DMS114 treated with DMSO at 0.1 percent for 48 hours (cell line): Measurements from ENCODE around the gene EMC10.
A peak's percentile ranks its signal among the peaks of the same experiment; 100 is the strongest.
"Not testable (repeated sequence)": the region's sequence is repeated elsewhere in the genome, so short reads cannot be mapped to it uniquely, and the experiment has no call there.

Source experiments
- DNase-seq: peaks from one replicate; lab custom pipeline; 2025; ENCODE audit not compliant: unreplicated experiment; lab: John Stamatoyannopoulos, UW

EMC10 gene

DNA sequence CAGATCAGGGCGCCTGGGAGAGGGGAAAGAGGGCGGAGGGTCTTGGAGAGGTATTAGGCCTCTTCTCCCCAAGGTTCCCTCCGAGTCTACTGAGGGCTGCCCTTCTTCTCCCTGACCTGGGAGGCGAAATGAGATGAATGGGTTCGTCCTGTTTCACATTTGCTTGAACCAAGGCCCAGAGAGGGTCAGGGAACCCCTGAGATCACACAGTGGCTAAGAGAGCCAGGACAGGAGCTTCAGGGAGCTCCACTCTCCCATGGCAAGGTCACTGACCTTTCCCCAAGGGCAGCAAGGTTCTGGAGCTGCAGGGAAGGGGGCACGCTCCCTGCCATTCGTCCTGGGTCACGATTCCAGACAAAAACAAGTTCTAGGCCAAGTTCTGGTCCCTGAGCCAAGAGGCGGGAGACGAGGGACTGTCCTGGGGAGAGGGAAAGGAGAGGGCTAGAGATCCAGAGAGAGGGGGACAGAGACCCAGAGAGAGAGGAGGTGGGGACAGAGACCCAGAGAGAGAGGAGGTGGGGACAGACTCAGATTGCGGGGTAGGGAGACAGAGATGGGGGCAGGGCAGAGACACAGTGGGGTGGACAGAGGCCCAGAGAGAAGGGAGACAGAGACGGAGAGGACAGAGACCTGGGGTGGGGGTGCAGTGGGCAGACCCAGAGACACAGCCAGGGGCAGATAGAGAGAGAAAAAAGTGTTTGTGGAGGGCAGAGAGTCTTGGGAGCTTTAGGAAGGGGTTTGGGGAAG, 36.9 kb downstream of the EMC10 start:
- DNase-seq, result no peak

DNA sequence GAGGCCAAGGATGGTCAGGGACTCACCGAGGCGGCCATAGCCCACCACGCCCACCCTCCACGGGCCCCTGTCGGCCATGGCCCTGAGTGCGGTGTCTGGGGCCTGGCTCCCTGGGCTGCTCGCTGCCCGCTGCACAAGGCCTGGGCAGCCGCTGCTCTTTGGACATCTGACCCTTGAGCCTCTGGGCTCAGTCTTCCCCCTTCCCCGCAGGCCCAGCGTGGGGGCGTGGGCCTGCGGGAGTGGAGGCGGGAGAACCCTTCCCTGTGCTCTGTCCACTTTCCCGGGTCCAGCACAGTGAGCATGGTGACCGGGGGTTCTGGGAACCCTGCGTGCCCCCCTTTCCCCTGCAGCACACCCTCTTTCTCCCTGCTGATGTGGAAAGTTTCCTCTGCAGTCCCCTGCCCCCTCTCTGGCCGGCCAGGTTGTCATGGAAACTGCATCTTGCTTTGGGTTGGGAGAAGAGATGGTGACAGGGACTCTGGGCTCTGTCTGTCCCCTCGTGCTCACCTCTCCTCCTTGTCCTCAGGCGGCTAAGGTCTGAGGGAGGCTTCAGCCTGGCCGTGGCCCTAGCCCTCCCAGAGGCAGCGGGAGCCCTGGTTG, 37.5 kb downstream of the EMC10 start, which contains the start of gene ASPDH:
TSS of gene ASPDH (minus strand) at position 168 of the 600 bp plus-strand sequence. CDS start at position 78, 90 bp downstream.
- DNase-seq, result no peak

DNA sequence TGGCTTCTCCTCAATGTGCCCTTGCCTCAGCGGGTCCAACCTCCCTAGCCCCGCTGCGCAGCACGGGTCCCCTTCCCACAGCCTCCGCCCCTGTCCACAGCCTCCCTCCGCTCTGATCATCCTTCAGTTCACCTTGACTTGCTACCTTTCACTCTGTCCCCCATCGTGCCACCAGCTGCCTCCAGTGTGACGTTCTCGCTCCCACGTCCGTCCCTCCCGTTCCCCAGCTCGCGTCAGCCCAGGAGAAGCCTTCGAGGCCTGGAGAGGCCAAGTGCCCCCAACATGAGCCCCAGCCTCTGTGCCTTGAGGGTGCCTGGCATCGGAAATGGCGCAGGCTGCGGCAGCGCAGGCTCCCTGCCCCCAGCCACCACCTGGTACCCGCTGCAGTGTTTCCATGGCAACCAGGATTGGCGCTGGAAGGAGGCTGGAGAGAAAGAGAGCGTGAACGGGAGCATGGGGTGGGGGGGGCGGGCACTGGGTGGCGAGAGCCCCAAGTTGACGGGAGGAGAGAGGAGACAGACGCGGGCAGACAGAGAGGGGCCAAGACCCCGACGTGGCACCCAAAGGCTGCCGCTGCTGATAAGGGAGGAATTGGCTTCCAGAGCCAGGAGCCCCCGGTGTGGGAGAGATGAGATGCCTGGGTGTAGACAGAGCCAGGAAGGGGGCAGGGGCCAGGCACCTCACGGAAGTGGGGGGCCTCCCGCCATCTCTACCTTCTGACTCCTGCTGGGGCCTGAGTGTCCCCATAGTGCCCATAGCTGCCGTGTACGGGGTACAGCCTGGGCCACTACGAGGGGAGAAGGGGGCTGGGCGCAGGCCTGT, 38.2 kb downstream of the EMC10 start:
- DNase-seq, result no peak

DNA sequence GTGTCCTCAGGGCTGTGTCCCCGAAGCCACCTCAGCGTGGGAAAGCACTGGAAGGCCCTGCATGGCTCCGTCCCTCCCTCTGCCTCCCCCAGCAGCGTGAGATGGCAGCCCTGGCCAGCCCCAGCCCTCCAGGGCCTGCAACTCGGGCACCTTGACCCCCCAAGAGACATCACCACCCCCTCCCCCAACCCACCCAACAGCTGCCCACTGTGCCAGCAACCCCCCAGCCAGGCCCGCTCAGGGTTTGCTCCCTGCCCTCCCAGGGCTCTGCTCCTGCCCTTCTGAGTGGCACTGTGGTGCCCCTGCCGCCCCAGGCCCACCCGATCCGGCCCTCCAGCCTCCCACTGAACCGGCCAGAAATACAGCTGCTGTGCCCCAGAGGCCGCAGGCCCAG, 38.9 kb downstream of the EMC10 start:
- DNase-seq, result no peak

DNA sequence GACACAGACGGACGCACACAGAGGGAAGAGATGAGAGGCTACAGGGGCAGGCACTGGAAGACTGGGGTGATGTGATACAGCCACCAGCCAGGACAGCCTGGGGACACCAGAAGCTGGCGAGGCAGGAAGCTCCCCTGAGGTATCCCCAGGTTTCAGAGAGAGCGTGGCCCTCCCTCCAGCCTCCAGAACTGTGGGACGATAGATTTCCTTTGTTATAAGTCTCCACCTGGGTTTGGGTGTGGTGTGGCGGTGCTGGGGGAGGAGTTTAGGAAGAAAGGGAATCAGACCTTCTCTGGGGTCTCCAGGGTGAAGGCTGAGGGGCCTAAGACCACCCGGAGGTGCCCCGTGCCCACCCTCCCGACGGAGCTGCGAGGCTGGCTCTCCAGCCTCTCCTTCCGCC, 40.1 kb downstream of the EMC10 start:
- DNase-seq, result no peak

DNA sequence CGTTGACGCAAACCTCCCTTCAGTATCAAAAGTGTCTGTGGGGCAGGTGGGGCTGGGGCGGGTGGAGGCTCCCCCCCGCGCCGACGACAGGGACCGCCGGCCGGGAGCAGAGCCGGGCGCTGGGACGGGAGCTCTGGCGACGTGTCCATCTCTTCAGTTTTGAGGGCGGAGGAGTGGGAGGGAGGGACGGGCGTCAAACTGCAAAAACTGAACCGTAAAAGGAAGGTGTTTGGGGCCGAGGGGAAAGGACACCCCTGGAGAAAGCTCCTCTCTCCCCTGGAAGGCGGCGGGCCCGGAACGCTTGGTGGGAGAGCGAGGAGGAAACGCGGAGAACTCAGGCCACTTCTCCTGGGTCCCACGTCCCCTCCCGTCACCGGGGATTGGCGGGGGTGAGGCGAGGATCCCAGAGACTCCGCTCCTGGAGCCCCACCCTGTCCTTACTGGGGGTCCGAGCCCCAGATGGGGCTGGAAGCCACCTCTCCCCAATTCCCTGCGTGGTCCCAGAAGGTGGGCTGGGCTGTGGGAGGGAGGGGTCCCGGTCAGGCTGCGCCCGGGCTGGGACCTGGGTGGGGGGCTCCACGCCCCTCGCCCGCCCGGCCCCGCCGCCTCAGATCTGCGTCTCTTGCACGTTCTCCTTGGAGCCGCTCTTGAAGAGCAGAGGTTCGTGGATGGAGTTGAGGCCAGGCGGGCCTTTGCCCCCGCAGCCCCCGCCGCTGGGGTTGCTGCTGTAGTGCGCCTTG, 40.8 kb downstream of the EMC10 start:
- DNase-seq, result no peak

DNA sequence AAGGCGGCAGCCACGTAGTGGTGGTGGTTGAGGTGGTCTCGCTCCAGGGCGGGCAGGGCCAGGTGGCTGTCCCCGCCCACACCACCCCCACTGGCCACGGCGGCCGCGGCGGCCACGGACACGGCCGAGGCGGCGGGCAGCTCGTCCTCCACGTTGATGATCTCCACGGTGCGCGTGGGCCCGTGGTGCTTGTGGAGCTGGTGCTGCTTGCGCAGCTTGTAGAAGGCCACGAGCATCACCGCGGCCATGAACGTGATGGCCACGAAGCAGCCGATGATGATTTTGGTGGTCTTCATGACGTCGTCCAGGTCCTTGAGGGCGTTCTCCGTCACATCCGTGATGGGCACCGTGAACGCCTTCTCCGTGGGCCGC, 41.4 kb downstream of the EMC10 start:
- DNase-seq, result no peak

DNA sequence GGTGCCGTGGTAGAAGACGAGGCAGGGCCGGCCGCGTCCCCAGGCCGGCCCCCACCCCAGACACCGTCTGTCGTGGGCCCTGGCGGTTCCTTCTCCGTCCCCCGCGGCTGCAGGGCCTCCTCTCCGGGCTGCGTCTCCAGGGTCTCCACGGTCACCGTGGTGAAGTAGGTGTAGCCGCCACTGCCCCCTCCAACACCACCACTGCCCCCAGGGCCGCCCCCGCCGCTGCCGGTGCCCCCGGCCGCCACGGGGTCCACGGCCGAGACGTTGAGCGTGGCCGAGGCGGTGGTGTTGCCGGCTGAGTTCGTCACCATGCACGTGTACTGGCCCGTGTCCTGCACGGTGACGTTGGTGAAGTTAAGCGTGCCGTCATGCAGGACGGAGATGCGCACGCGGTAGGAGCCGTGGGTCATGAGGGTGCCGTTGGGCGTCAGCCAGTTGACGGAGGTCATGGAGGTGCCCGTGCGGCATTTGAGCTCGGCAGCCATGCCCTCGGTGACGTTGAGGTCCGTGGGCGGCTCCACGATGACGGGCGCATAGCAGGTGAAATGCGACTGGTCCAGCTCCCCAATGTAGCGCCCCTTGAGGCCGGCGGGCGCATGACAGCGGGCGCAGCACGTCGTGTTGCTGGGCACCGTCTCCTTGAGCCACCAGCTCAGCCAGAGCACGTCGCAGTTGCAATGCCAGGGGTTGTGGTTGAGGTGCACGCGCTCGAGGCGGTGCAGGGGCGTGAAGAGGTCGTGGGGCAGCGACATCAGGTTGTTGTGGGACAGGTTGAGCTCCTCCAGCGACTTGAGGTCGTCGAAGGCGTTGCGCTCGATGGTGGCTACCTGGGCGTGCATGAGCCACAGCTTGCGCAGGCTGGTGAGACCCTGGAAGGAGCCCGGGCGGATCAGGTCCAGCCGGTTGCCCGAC, 42.0 kb downstream of the EMC10 start:
- no peak for DNase-seq

DNA sequence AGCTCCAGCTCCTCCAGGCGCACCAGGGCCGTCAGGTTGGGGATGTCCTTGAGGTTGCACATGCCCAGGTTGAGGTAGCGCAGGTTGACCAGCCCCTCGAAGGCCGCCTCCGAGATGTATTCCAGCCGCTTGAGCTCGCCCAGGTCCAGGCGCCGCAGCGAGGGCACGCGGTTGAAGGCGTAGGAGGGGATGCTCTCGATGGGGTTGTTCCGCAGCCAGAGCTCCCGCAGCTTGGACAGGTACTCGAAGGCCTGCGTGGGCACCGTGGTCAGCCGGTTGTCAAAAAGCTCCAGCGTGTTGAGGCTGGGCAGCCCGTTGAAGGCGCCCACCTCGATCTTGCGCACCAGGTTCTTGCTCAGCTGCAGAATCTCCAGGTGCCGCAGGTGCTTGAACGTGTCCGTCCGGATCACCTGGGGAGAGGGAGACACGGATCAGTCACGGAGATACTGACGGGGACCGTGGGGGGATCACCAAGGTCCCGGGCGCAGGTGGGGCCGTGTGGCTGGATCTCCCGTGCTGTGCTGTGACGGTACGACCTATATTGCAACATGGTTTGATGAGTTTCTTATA, 42.8 kb downstream of the EMC10 start:
- no peak for DNase-seq

DNA sequence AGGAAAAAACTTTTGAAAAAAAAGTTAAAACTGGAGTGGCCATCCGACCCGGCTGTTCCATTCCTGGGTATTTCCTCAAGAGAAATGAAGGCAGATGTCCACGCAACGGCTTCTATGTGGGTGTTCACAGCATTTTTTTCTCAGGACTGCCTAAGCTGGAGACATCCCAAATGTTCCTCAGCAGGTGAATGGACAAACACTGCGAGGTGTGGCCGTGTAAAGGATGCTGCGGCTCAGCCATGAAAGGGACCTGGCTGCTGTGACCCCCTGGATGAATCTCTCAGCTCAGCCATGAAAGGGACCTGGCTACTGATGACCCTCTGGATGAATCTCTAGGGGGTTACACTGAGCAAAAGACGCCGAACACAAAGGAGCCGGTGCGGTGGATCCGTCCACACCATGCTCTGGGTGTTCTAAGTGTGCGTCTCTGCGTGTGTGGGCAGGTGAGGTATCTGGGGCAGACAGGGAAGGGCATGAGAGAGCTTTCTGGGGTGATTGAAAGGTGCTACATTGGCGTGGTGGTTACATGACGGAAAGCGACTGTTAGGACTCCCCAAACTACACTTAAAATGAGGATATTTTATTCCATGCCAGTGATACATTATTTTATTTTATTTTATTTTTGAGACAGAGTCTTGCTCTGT, 44.6 kb downstream of the EMC10 start:
- no peak for DNase-seq

DNA sequence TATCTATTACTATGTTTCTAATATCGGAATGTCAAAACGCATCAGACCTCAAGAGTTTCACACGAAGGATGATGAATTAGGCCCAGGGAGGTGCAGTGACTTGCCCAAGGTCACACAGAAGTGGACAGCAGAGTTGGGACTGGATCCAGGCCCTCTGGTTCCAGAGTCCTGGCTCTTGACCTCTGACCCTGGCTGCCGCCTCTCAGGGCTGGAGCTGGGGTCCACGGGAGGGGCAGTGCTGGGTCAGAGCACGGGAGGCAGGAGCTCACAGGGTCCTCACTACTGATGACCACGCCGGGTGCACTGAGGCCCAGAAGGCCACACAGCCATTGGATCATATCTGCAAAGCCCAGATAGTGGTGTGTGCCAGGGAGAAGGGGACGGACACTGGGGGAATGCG, 46.6 kb downstream of the EMC10 start:
- DNase-seq, result no peak

DNA sequence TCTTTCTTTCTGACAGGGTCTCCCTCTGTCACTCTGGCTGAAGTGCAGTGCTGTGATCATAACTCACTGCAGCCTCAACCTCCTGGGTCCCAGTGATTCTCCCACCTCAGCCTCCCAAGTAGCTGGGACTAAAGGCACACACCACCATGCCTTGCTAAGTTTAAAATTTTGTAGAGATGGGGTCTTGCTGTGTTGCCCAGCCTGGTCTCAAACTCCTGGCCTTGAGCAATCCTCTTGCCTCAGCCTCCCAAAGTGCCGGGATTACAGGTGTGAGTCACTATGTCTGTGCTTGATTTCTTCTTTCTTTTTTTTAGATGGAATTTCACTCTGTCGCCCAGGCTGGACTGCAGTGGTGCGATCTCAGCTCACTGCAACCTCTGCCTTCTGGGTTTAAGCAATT, 51.7 kb downstream of the EMC10 start:
- not testable (repeated sequence) for DNase-seq

DNA sequence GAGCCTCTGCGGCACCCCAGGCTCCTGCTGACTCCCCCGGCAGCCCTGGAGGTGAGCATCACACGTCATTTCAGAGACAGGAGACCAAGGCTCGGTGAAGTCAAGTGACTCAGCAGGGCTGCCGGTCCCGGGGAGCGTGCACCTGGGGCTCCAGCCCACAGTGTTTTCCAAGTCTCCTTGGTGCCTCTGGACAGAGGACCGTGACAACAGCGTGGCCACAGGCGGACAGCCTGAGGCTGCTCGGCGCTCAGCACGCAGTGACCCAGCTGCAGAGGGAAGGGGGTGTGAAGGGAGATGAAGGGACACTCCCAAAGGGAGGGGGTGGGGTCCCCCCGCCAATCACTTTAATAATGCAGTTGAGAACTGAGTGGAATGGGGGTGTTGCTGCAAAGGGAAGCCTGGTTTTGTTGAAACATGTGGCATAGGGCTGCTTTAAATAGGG, 54.9 kb downstream of the EMC10 start:
- DNase-seq, result no peak

DNA sequence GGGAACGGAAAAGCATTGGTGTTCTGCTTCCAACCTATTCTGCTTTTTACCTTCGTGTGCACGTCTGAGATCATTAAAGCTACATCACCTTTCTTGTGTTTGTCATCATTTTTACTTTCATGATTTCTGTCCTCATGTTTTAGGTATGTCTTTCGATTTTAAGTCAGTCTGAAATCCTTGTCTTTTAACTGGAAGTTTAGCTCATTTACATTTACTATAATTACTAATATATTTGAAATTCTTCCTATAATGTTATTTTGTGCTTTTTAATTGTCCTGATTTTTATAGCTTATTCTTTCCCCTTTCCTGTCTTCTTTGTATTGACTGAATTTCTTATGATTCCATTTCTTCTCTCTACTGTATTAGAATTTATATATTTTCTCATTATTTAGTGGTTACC, 56.6 kb downstream of the EMC10 start:
- DNase-seq, result no peak

DNA sequence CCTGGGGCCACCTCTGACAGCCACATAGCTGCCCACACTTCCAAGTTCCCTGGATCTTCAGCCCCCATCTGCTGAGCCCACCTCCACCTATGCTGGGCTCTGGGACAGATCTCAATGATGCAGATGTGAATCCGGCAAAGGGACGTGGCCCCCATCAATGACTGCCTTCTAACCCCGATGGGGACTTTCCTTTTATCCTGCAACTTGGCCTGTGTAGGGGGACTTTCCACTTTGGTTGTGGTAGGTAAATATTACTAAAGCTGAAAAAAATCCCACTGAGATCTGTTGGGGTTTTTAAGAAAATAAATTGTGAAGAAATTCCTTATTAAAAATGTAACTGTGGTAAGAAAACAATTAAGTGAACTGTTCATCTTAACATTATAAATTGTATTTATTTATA, 58.2 kb downstream of the EMC10 start:
- DNase-seq, result no peak

DNA sequence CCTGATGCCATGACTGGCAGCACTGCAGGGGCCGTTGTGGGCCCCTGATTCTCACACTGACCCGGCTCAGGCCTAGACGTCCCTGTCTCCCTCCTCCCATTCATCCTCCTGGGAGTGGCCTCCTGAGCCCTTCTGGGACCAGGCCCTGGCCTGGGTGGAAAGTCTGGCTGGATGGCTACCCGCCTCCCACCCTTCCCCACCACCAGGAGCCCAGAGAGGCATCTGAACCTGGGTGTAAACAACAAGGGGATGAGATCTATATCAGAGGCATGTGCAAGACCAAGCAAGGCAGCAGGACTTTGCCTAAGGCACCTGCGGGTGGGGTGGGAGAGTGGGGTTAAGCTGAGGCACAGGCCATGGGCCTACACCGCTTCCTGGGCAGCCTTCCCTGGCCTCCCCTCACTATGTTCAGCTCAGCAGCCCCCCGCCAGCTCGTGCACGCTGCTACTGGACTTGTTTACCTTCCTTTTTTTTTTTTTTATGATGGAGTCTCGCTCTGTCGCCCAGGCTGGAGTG, 59.4 kb downstream of the EMC10 start:
- DNase-seq, result no peak

DNA sequence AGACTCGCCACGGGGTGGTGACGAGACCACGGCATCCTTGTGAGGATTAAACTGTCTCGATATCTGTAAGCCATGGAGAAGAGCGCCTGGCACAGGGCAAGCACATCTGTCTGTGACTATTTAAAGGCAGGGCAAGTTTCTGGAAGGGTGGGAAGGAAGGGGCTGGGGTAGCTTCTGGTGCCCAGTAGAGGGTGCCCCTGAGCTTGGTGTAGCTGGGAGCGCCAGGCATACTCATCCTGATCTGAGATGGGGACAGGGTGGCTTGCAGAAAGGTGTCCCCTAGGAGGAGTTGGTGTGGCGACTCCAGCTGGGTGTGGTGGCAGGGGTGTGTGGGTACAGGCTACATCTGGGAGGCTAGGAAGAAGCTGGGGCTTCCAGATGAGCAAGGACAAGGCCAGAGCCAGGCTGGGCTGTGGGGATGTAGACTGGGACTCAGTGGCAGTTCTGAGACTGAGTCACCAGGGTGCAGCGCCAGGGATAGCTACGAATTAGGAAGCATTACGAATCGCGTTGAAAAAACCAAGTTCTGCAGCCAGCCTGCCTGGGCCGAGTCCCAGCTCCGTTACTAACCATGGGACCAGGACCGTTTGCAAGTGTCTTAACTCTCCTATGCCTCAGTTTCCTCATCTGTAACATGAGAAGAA, 60.5 kb downstream of the EMC10 start:
- DNase-seq, result no peak

DNA sequence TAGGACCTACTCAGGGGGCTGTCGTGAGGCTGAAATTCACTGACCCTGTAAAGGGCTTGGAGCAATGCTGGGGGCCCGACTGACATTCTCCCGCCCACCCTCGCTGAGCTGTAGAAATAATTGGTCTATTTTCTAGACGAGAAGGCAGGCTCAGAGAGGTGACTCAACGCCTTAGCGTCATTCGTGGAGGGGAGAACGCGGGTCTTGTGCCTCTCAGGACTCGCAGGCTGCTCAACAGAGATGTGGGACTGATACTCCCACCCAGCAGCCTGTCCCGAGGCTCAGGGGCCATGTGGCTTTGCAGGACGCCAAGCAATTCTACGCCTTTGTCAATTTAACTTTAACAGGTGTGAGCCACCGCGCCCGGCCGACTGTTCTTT, 61.0 kb downstream of the EMC10 start:
- DNase-seq, result no peak

DNA sequence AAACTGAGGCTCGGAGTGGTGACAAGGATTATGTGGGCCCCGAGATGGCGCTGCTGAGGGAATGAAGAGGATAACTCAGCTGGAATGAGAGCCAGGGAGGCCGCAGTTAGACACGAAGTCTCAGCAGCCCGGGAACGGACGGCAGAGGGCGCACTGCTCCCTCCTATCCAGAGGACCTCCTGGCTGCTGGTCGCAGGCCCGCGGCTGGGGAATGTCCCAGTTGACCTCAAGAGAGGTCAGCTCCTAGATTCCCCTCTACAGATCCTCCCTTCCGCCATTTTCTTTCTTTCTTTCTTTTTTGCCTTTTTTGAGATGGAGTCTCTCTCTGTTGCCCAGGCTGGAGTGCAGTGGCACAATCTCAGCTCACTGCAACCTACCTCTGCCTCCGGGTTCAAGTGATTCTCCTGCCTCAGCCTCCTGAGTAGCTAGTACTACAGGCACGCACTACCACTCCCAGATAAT, 61.5 kb downstream of the EMC10 start:
- peak; percentile 33 for DNase-seq
